WTC11 (cell line): ENCODE data around the gene NSG2. TPM values are rescaled to one million over a fixed set of nuclear protein-coding genes. Genes with fewer than 3 reads are reported as not detected.

Experiments
- ATAC-seq: fragments of 200-7000 bp; cut with Tn5 transposase; 2 replicates; pipeline ENCODE4 v1.10.0; 2021; ENCODE audit warnings: mild to moderate bottlenecking, moderate library complexity
- CTCF ChIA-PET: fragments of 300-600 bp; sonication (Branson Sonifier 250); formaldehyde crosslinking; loops from one replicate; lab custom pipeline; 2021; ENCODE audit warnings: antibody characterized with exemption; lab: Charles Lee
- POLR2A ChIA-PET: fragments of 350-600 bp; sonication (Branson Sonifier 250); formaldehyde crosslinking; loops from one replicate; lab custom pipeline; 2021; ENCODE audit warnings: antibody characterized with exemption; lab: Charles Lee
- DNase-seq: peaks from one replicate; pipeline ENCODE4 v3.0.0; 2021; ENCODE audit warnings: low spot score
- H3K27ac Mint-ChIP-seq: 2 replicates; pipeline ENCODE4 v1.8.0; 2021; ENCODE audit warnings: mixed read lengths
- H3K27me3 Mint-ChIP-seq: 2 replicates; pipeline ENCODE4 v1.8.0; 2021; ENCODE audit warnings: low read depth, mild to moderate bottlenecking, moderate library complexity, mixed read lengths
- H3K36me3 Mint-ChIP-seq: 2 replicates; pipeline ENCODE4 v1.8.0; 2021; ENCODE audit warnings: mixed read lengths
- H3K4me1 Mint-ChIP-seq: 2 replicates; pipeline ENCODE4 v1.8.0; 2022; ENCODE audit warnings: mixed read lengths
- H3K4me3 Mint-ChIP-seq: 2 replicates; pipeline ENCODE4 v1.8.0; 2021; ENCODE audit warnings: mild to moderate bottlenecking, moderate library complexity, mixed read lengths
- H3K9me3 Mint-ChIP-seq: 2 replicates; pipeline ENCODE4 v1.8.0; 2021; ENCODE audit warnings: mixed read lengths
- CREB1 ChIP-seq: sonication (generic); formaldehyde crosslinking; IDR thresholded peaks from 2 replicates; pipeline ENCODE4 v1.8.0; 2023; ENCODE audit warnings: mild to moderate bottlenecking, missing genetic modification reagents
- JAZF1 ChIP-seq: fragments of 250-450 bp; sonication (Bioruptor Pico); IDR thresholded peaks from 2 replicates; pipeline ENCODE4 v1.9.0; 2021; ENCODE audit warnings: moderate library complexity, mild to moderate bottlenecking, inconsistent platforms
- MYBL2 ChIP-seq: sonication (generic); formaldehyde crosslinking; IDR thresholded peaks from 2 replicates; pipeline ENCODE4 v1.8.1; 2023; ENCODE audit warnings: mild to moderate bottlenecking, moderate library complexity, missing genetic modification reagents
- OVOL2 ChIP-seq: fragments of 250-450 bp; sonication (Bioruptor Pico); IDR thresholded peaks from 2 replicates; pipeline ENCODE4 v1.9.0; 2021; ENCODE audit warnings: mild to moderate bottlenecking, borderline replicate concordance
- TEAD1 ChIP-seq: sonication (generic); formaldehyde crosslinking; IDR thresholded peaks from 2 replicates; pipeline ENCODE4 v1.8.0; 2022; ENCODE audit warnings: mild to moderate bottlenecking, missing genetic modification reagents
- ZBTB21 ChIP-seq: sonication (generic); formaldehyde crosslinking; IDR thresholded peaks from 2 replicates; pipeline ENCODE4 v1.8.1; 2023; ENCODE audit warnings: mild to moderate bottlenecking, missing genetic modification reagents, borderline replicate concordance
- ZNF138 ChIP-seq: sonication (generic); formaldehyde crosslinking; conservative IDR thresholded peaks from 2 replicates; pipeline ENCODE4 v1.8.1; 2022; ENCODE audit warnings: mild to moderate bottlenecking, moderate library complexity, missing genetic modification reagents
- ZNF219 ChIP-seq: sonication (generic); formaldehyde crosslinking; IDR thresholded peaks from 2 replicates; pipeline ENCODE4 v1.8.0; 2023; ENCODE audit warnings: missing genetic modification reagents, mild to moderate bottlenecking, borderline replicate concordance
- total RNA-seq: library from RNA; stranded (reverse); gene quantifications from 3 replicates; pipeline ENCODE4 v1.2.3, GENCODE V29; 2021
- TF ChIP-seq, protein P1 (sequence below): fragments of 250-450 bp; sonication (Bioruptor Pico); IDR thresholded peaks from 2 replicates; pipeline ENCODE4 v1.9.0; 2021; ENCODE audit warnings: mild to moderate bottlenecking, borderline replicate concordance
- TF ChIP-seq, protein P2 (sequence below): sonication (generic); formaldehyde crosslinking; IDR thresholded peaks from 2 replicates; pipeline ENCODE4 v1.8.1; 2022; ENCODE audit warnings: mild to moderate bottlenecking, missing genetic modification reagents, moderate library complexity, borderline replicate concordance
- TF ChIP-seq, protein P3 (sequence below): fragments of 250-450 bp; sonication (Bioruptor Pico); IDR thresholded peaks from 2 replicates; pipeline ENCODE4 v2.1.2; 2022; ENCODE audit warnings: mild to moderate bottlenecking, moderate library complexity
- TF ChIP-seq, protein P4 (sequence below): sonication (generic); formaldehyde crosslinking; IDR thresholded peaks from 2 replicates; pipeline ENCODE4 v1.8.0; 2022; ENCODE audit warnings: missing genetic modification reagents
- TF ChIP-seq, protein P5 (sequence below): sonication (generic); formaldehyde crosslinking; IDR thresholded peaks from 2 replicates; pipeline ENCODE4 v1.8.1; 2023; ENCODE audit warnings: mild to moderate bottlenecking, moderate library complexity, missing genetic modification reagents
- TF ChIP-seq, protein P6 (sequence below): sonication (generic); formaldehyde crosslinking; IDR thresholded peaks from 2 replicates; pipeline ENCODE4 v1.8.0; 2023; ENCODE audit warnings: missing genetic modification reagents, mild to moderate bottlenecking, borderline replicate concordance

Gene NSG2
- total RNA-seq, 1 experiment from 2014 or later = not detected

DNA sequence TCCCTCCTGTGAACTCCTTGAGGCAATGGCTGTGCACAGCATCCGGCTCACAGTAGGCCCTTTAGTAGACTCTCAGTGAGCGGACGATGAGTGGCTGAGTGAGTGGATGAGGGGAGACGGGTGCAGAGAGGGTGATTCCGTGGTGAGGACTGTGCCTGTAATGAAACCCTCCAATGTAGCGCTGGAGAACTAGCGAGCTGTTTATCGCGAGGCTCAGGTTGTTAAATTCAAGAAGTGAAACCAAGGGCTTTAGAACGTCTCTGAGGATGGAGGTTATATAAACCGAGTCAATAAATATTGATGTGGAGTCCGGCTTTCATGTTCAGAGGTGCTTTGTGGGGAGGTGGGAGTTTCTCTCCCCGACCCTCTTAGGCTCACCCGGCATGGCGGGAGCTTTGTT is 53.2 kb downstream of the NSG2 start:
- POLR2A ChIA-PET = no interaction called here
- Mint-ChIP-seq H3K27me3 (no peaks in the 10 kb centered on the region), H3K4me3 (no peak overlapping the region), H3K27ac (no peak overlapping the region), H3K36me3 (no peaks in the 10 kb centered on the region), H3K4me1 (peaks cover 5% of the 10 kb centered on the region; the same call in 1 of the 2 replicates), H3K9me3 (no peaks in the 10 kb centered on the region)
- CTCF ChIA-PET = interaction anchor here (1.4 to 1.6 kb wide), 2 partner anchors 53 to 219 kb away, joined by 6 read pairs; partner anchors contain the start of gene NSG2
- TF ChIP-seq ZNF219 = no peak
- no peak for TF ChIP-seq CREB1 (CRISPR knock-in tag)
- TF ChIP-seq, protein P1, sequence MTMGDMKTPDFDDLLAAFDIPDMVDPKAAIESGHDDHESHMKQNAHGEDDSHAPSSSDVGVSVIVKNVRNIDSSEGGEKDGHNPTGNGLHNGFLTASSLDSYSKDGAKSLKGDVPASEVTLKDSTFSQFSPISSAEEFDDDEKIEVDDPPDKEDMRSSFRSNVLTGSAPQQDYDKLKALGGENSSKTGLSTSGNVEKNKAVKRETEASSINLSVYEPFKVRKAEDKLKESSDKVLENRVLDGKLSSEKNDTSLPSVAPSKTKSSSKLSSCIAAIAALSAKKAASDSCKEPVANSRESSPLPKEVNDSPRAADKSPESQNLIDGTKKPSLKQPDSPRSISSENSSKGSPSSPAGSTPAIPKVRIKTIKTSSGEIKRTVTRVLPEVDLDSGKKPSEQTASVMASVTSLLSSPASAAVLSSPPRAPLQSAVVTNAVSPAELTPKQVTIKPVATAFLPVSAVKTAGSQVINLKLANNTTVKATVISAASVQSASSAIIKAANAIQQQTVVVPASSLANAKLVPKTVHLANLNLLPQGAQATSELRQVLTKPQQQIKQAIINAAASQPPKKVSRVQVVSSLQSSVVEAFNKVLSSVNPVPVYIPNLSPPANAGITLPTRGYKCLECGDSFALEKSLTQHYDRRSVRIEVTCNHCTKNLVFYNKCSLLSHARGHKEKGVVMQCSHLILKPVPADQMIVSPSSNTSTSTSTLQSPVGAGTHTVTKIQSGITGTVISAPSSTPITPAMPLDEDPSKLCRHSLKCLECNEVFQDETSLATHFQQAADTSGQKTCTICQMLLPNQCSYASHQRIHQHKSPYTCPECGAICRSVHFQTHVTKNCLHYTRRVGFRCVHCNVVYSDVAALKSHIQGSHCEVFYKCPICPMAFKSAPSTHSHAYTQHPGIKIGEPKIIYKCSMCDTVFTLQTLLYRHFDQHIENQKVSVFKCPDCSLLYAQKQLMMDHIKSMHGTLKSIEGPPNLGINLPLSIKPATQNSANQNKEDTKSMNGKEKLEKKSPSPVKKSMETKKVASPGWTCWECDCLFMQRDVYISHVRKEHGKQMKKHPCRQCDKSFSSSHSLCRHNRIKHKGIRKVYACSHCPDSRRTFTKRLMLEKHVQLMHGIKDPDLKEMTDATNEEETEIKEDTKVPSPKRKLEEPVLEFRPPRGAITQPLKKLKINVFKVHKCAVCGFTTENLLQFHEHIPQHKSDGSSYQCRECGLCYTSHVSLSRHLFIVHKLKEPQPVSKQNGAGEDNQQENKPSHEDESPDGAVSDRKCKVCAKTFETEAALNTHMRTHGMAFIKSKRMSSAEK (CRISPR knock-in tag) = no peak
- TF ChIP-seq ZNF138 (CRISPR knock-in tag) = no peak
- TF ChIP-seq, protein P2, sequence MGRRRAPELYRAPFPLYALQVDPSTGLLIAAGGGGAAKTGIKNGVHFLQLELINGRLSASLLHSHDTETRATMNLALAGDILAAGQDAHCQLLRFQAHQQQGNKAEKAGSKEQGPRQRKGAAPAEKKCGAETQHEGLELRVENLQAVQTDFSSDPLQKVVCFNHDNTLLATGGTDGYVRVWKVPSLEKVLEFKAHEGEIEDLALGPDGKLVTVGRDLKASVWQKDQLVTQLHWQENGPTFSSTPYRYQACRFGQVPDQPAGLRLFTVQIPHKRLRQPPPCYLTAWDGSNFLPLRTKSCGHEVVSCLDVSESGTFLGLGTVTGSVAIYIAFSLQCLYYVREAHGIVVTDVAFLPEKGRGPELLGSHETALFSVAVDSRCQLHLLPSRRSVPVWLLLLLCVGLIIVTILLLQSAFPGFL (CRISPR knock-in tag) = no peak
- no peak for DNase-seq
- ATAC-seq = no peak

DNA sequence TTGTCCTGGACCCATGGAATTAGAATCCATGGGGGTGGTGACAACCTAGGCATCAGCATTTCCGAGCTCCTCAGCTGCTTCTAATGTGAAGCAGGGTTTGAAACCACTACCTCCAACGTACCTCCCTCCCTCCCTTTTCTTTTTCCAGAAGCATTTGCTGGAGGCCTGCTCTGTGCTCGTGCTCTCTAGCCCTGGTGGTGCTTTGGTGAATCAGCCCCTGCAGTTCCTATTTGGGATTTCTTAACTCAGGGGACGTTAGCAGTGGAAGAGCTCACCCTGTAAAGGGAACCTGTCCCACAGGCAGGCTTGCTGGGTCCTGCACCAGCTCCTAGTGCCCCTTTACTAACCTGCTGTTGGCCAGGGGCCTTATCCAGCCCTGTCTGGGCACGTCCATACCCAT is 55.0 kb downstream of the NSG2 start:
- no peaks in the 10 kb centered on the region for H3K27me3 Mint-ChIP-seq
- no peaks in the 10 kb centered on the region for H3K36me3 Mint-ChIP-seq
- no peak overlapping the region for H3K4me3 Mint-ChIP-seq
- ChIA-PET CTCF (interaction anchor here (0.9 to 1.2 kb wide), 3 partner anchors 210 to 217 kb away, joined by 3 to 4 read pairs (median 4); no protein-coding TSS in a partner anchor), POLR2A (no interaction called here)
- DNase-seq (no peak), ATAC-seq (peak; percentile 69)
- no peak overlapping the region for H3K27ac Mint-ChIP-seq
- no peaks in the 10 kb centered on the region for H3K9me3 Mint-ChIP-seq
- H3K4me1 Mint-ChIP-seq = no peaks in the 10 kb centered on the region
- TF ChIP-seq MYBL2 (CRISPR knock-in tag) = no peak
- TF ChIP-seq, all 79 proteins: peak for 0

DNA sequence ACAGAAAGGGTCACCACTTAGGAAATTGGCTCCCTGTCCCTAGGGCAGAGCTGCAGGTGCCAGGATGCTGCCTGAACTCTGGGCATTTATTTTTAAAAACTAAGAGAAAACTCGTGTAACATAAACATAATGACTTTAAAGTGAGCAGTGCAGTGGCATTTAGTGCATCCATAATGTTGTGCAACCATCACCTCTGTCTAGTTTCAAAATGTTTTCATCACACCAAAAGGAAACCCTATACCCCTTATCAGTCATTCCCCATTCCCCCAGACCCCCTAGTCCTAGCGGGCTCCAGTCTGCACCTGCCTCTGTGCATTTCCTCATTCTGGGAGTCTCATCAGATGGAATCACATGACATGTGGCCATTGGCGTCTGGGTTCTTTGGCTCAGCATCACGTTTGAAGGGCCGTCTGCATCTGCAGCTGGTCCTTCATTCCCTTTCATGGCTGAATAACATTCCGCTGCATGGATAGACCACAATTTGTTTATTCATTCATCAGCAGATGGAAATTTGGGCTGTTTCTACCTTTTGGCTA is 55.8 kb downstream of the NSG2 start:
- Mint-ChIP-seq H3K4me3 (no peak overlapping the region), H3K4me1 (no peaks in the 10 kb centered on the region), H3K9me3 (no peaks in the 10 kb centered on the region), H3K36me3 (no peaks in the 10 kb centered on the region), H3K27ac (no peak overlapping the region), H3K27me3 (no peaks in the 10 kb centered on the region)
- CTCF ChIA-PET = interaction anchor here (1.0 to 1.2 kb wide), 2 partner anchors 211 to 216 kb away, joined by 4 read pairs; no protein-coding TSS in a partner anchor
- POLR2A ChIA-PET = no interaction called here
- DNase-seq (no peak), ATAC-seq (no peak)
- TF ChIP-seq ZBTB21 (CRISPR knock-in tag) (no peak), JAZF1 (CRISPR knock-in tag) (no peak), OVOL2 (no peak), TEAD1 (CRISPR knock-in tag) (no peak)
- TF ChIP-seq, protein P3, sequence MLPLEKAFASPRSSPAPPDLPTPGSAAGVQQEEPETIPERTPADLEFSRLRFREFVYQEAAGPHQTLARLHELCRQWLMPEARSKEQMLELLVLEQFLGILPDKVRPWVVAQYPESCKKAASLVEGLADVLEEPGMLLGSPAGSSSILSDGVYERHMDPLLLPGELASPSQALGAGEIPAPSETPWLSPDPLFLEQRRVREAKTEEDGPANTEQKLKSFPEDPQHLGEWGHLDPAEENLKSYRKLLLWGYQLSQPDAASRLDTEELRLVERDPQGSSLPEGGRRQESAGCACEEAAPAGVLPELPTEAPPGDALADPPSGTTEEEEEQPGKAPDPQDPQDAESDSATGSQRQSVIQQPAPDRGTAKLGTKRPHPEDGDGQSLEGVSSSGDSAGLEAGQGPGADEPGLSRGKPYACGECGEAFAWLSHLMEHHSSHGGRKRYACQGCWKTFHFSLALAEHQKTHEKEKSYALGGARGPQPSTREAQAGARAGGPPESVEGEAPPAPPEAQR (CRISPR knock-in tag) = no peak
- TF ChIP-seq, protein P4, sequence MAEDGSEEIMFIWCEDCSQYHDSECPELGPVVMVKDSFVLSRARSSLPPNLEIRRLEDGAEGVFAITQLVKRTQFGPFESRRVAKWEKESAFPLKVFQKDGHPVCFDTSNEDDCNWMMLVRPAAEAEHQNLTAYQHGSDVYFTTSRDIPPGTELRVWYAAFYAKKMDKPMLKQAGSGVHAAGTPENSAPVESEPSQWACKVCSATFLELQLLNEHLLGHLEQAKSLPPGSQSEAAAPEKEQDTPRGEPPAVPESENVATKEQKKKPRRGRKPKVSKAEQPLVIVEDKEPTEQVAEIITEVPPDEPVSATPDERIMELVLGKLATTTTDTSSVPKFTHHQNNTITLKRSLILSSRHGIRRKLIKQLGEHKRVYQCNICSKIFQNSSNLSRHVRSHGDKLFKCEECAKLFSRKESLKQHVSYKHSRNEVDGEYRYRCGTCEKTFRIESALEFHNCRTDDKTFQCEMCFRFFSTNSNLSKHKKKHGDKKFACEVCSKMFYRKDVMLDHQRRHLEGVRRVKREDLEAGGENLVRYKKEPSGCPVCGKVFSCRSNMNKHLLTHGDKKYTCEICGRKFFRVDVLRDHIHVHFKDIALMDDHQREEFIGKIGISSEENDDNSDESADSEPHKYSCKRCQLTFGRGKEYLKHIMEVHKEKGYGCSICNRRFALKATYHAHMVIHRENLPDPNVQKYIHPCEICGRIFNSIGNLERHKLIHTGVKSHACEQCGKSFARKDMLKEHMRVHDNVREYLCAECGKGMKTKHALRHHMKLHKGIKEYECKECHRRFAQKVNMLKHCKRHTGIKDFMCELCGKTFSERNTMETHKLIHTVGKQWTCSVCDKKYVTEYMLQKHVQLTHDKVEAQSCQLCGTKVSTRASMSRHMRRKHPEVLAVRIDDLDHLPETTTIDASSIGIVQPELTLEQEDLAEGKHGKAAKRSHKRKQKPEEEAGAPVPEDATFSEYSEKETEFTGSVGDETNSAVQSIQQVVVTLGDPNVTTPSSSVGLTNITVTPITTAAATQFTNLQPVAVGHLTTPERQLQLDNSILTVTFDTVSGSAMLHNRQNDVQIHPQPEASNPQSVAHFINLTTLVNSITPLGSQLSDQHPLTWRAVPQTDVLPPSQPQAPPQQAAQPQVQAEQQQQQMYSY (CRISPR knock-in tag) = no peak
- TF ChIP-seq, protein P5, sequence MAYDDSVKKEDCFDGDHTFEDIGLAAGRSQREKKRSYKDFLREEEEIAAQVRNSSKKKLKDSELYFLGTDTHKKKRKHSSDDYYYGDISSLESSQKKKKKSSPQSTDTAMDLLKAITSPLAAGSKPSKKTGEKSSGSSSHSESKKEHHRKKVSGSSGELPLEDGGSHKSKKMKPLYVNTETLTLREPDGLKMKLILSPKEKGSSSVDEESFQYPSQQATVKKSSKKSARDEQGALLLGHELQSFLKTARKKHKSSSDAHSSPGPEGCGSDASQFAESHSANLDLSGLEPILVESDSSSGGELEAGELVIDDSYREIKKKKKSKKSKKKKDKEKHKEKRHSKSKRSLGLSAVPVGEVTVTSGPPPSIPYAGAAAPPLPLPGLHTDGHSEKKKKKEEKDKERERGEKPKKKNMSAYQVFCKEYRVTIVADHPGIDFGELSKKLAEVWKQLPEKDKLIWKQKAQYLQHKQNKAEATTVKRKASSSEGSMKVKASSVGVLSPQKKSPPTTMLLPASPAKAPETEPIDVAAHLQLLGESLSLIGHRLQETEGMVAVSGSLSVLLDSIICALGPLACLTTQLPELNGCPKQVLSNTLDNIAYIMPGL (CRISPR knock-in tag) = no peak
- TF ChIP-seq, protein P6, sequence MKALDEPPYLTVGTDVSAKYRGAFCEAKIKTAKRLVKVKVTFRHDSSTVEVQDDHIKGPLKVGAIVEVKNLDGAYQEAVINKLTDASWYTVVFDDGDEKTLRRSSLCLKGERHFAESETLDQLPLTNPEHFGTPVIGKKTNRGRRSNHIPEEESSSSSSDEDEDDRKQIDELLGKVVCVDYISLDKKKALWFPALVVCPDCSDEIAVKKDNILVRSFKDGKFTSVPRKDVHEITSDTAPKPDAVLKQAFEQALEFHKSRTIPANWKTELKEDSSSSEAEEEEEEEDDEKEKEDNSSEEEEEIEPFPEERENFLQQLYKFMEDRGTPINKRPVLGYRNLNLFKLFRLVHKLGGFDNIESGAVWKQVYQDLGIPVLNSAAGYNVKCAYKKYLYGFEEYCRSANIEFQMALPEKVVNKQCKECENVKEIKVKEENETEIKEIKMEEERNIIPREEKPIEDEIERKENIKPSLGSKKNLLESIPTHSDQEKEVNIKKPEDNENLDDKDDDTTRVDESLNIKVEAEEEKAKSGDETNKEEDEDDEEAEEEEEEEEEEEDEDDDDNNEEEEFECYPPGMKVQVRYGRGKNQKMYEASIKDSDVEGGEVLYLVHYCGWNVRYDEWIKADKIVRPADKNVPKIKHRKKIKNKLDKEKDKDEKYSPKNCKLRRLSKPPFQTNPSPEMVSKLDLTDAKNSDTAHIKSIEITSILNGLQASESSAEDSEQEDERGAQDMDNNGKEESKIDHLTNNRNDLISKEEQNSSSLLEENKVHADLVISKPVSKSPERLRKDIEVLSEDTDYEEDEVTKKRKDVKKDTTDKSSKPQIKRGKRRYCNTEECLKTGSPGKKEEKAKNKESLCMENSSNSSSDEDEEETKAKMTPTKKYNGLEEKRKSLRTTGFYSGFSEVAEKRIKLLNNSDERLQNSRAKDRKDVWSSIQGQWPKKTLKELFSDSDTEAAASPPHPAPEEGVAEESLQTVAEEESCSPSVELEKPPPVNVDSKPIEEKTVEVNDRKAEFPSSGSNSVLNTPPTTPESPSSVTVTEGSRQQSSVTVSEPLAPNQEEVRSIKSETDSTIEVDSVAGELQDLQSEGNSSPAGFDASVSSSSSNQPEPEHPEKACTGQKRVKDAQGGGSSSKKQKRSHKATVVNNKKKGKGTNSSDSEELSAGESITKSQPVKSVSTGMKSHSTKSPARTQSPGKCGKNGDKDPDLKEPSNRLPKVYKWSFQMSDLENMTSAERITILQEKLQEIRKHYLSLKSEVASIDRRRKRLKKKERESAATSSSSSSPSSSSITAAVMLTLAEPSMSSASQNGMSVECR (CRISPR knock-in tag) = no peak
